Stimulated activated CD4-positive, alpha-beta T cell treated with anti-CD3 and anti-CD28 coated beads, Interleukin-1b, Interleukin-23, amount 100 ng/mL, for 1 hour (primary cell): Measurements from ENCODE around the gene PEMT.

Experiments used
- DNase-seq, 2 donors: peaks; one replicate each; pipeline ENCODE4 v3.0.0-alpha.2; 2020; ENCODE audit warnings: low read depth in 2 of 2

Gene PEMT

DNA sequence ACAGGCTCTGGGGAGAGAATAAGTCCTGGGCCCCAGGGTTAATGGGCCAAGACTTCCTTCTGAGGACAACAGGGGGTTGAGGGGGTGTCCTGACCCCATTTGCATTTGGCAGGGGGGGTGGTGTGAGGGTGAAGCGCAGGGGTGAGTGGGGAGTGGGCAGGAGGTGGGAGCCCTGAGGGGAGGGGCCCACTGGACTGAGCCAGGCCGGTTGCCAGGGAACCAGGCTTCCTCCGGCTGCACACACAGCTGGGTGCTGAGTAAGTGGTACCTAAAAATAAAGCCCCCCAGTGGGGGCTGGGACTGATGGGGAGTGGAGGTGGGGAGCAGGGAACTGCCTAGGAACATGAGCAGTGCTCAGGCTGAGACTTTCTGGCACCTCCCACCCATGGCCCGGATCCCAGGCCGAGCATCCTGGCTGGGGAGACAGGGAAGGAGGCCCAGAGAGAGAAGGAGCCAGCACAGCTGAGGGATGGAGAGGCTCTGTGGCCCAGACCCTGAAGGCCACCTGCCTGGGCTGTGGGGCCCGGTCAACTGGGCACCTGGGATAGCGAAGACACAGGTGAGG, 87.9 kb downstream of the PEMT start:
- no peak for DNase-seq

DNA sequence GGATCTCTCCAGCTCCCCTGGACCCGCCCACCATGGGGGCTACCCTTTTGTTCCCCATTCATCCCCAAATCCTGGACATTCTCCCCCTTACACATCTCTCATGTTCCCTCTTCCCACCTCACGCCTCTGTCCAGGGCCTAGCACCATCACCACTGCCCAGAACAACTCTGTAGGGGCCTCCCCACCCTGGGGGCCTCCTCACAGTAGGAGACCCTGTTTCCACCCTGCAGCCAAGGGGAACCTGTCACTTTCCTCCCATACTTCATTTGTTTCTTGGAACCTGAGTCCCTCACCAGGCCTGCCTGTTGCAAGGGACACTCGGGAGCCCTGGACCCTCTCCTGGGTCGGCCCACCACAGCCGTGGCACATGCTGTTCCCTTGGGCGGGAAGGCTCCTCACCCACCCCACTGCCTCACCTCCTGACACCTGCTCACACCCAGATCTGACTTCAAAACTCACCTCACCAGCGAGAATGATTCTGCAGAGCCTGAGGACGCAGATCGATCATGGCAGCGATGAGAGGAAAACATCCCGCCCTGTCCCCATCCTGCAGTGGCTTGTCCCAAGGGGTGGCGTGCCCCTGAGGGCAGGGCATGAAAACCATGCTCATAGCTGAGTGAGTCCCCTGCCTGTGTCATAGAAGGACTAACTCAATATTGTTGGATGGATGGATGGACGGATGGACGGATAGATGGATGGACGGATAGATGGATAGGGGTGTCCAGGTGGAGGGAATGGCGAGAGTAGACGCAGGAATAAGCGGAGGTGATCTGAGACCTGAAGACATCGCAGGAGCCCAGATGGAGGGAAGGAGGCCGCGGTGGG, 88.6 kb downstream of the PEMT start:
- DNase-seq, result no peak

DNA sequence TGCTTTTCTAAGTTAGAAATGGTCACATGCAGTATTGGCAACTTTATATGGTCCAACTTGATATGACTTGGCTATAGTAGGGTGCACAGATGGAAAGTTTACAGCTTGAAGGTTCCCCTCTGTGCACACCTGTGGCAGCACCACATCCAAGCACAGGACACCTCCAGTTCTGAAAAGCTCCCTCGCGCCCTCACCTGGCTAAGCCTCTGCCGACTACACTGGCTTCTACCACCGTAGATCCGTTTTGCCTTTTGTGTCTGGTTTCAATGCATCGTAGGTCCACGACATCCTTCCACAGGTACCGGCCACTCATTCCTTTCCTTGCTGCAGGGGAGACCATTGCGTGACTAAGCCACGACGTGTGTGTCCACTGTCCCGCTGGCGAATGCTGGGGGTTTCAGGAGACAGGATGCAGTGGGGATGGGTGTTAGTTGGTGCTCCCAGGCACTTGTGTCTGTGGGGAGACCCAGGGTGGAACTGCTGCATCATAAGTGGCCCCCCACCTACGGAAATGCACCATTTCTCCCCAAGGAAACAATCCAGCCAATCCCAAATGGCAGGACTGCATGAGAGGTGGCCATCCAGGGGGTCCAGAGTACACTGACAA, 90.4 kb downstream of the PEMT start:
- DNase-seq, result no peak

DNA sequence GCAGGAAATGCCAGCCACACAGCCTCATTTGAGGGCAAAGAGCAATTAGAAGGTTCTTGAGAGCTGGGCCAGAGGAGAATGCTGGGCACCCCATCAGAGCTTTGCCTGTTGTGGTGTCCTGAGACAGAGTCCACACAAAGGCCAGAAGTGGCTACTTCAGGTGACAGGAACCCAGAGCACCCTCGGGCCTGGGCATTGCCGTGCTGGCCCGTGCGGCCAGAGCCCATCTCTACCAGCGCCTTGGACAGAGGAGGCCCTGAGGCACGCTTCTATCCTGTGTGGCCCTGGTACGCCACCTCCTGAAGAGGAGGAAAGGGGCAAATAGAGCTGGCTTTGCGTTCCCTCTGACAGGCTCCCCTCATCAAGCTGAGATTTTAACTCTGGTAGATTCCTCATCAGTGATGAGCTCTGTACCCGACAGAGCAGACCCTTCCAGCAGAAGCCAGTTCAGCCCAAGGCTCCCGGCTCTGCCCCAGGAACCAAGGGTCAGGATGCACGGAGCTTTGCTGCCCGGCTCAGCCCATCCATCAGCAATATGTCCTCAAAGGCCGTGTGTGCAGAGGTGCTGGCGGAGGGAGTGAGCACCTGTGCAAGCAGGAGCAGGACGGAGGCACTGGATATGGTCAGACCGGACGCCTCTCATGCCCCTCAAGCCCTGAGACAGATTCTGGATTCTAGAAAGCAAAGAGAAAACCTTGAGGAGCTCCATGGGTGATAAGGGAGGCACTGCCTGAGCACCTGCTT, 91.9 kb downstream of the PEMT start:
- DNase-seq, result no peak

DNA sequence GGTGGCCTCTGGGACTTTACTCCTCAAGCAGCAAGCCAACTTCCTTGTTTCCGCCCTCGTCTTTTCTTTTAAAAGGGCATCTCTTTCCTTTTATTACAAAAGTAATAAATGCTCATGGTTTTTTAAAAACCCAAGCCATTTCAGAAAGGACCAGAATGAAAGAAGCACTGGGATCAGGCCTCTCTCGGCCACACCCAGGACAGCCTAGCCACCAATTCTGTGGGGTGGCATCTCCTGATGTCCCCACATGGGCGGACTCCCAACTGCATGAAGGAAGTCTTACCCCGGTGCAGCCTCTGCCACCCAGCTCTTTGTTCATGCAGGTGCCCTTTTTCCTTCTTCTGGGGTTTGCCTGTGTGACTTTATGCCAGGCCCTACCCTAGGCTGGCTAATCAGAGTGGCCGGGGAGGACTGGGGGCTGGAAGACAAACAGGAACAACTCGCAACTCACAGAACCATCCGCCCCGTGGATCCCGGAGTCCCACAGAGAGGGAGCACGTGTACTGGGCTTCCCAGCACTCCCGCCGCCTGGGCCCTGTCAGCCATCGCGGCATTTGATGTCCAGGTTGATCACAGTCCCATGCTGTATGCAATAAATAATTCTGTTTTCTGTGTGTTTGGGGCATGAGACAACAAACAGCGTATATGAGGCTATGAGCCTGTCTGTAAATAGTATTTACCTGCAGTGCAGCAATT, 92.8 kb downstream of the PEMT start:
- no peak for DNase-seq

DNA sequence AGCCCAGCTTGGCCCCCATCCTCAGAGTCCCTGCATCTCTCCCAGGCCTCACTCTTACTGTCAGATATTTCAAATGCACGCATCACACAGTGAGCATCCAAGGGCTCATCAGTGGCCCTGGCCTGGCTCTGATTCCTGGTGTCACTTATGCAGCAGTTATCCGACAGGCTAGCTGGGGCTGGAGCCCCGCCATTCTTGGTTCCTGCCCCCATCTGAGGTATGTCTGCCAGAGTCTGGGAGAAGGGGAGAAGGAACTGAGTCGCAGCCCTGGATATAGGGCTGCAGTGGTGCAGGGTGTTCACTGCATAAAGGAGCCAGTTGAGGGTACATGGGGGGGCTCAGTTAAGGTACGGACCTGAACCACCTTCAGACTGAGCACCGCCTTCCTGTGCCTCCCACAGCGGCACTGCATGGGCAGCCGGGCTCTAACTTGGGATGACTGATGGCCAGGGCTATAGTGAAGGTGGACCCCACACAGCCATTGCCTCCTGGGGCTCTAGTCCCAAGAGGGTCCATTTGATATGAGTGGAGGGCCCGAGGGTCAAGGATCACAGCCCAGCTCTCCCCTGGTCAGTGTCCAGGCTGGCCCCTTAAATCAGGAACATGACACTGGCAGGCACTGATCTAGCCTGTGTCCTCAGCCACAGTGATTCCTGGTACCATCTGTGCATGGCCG, 93.5 kb downstream of the PEMT start:
- no peak for DNase-seq

DNA sequence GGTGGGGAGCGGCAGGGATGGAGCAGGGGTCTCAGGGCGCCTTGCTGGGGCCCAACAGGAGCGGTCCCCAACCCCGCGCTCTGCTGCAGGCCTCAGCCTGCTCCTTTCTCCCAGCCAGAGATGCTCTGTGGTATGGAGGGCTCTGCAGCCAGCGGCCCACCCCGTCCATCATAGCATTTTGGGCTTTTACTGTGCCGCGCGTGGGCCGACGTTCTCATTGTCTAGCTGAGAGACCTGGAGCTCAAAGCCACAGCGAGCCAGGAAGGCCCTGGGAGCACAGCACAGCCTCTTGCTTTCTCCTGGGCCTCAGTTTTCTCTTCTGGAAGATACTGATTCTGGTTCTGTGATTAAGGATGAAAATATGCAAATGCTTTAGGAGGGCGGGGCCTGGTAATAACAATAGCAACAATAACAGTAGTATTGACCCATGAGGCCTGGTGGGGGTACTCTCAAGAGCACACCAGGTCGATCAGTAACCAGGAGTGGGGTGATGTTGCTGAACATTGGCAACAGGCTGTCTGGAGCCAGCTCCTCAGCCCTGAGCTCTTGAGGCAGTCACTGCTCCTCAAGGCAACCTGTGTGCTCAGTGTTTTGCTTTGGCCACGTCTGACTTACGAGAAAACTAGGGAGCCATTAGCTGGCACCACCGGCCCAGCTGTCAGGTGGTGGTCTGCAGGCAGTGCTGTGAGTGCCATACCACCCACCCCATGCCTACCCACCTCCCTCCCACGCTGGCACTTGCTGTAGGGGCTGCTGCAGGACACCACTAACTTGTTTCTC, 94.3 kb downstream of the PEMT start:
- no peak for DNase-seq

DNA sequence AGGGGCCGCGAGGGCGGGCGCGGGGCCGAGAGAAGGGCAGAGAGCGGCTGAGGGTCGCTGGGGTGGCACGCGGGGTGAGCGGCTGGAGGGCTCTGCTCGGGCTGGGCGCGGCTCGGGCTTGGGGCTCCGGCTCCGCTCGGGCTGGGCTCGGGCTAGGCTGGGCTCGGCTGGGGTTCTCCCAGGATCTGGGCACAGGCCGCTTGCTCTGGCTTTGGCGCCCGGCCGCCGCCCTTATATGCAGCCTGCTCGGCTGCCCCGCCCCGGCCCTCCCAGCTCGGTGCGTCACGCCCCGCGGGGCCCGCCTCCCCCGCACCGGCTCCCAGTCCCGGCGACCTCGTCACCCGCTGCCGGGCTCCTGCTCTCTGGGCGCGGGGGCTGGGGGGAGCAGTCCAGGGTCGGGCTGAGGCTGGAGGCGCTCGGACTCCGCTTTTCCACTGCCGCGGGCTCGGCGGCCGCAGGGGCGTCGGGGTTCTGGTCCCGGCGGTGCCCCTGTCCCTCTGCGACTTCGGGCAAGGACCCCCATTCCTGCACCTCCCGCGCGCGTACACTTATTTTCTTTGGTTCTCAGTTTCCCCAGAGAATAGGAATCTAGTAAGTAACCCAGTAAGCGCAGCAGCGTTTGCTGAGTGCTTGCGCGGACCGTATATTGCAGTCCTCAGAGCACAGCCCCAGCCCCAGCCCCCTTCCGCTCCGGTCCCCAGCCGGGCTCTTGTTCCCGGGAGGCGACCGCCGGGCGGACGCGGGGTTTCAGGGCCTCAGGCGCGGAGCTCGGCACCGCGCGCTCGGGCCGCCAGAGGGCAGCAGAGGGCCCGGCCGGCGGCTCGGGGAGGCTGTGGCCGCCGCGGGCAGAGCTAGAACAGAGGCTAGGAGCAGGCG, 95.1 kb downstream of the PEMT start, which contains the start of gene RASD1:
Gene RASD1, minus strand, starts transcription at position 207 of the 876 bp plus-strand sequence. CDS start 214 bp downstream, outside the sequence.
- peak; percentile 48 to 59 for DNase-seq

DNA sequence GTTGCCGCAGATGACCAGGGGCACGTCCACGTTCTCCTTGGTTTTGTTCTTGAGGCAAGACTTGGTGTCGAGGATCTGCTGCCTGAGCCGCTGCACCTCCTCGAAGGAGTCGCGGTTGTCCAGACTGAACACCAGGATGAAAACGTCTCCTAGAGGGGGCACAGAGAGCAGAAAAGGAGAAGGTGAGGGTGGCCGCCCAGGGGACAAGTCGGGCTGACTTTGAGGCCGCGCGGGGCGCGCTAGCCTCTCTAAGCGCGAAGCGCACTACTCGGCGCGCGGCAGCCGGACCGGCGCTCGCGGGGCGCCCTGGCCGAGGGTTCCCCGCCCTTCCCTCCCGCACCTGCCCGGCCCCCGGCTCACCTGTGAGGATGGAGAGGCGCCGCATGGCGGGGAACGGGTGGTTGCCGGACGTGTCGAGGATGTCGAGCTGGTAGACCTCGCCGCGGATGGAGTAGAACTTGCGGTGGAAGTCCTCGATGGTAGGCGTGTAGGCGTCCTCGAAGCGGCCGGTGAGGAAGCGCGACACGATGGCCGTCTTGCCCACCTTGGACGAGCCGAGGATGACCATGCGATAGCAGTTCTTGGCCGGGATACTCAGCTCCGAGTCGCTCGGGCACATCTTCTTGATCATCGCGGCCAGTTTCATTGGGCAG, 95.8 kb downstream of the PEMT start:
- DNase-seq, result no peak

DNA sequence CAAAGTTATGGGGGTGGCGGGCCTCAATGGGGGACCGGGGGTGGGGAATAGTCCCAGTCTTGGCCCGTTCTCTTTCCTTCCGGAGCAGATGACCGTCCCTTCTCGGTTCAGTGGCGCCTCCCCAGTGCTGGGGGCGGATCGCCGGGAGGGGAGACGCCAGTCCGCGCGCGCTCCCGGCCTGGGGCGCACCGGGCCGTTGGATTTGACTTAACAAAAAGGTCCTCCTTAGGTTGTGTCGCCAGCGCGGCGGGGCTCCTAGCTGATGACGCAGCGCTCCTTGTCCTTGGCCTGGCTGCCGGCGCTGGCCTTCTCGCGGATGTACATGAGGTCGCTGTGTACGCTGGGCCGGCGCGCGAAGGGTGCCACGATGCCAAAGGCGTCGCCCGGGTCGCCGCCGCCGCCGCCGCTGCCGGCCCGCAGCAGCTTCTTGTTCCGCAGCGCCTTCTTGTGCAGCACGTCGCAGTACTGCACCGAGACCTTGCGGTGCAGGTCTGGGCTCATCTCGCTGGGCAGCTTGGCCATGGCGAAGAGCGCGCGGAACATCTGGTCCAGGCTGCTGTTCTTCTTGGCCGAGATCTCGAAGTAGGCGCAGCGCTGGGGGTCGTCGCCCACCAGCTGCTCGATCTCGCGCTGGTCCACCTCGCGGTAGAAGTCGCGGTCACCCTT, 96.5 kb downstream of the PEMT start:
- DNase-seq, result no peak

DNA sequence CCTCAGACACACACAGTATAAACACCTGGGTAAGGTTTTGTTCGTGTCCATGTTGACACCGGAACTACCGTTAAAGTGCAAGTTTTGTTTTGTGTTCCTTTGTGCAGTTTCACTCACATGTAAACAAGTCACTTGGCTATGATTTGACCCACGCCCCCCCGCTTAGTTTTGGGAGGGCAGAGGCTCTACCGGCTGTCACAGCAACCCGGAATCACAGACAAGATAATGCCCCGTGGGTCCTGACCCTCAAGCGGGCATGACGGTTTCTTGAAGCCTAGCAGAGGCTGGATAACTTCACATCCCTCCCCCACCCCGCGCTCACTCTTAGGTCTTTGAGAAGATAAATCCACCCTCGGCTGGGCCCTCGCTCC, 97.0 kb downstream of the PEMT start:
- DNase-seq, result no peak

DNA sequence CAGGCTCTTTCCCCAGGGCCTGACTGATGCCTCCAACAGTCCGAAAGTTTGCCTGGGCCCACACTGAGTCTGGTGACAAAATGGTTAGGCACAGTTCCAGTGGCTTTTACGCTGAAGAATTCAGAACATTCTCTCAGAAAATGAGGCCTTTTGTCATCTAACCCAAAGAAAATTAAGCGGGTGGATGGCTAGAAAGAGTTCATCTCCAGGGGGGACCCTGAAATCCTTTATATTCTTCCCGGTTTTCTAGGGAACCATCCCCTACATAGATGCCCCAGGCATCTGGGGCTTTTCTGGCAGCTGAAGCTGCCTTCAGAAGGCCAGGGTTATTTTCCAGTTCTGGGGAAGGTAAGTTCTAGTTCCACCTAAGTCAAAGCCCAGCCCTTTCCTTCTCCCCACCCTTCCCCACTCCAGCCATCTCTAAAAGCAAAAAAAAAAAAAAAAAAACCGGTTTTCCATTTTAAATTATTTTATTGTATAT, 97.5 kb downstream of the PEMT start:
- DNase-seq, result no peak

DNA sequence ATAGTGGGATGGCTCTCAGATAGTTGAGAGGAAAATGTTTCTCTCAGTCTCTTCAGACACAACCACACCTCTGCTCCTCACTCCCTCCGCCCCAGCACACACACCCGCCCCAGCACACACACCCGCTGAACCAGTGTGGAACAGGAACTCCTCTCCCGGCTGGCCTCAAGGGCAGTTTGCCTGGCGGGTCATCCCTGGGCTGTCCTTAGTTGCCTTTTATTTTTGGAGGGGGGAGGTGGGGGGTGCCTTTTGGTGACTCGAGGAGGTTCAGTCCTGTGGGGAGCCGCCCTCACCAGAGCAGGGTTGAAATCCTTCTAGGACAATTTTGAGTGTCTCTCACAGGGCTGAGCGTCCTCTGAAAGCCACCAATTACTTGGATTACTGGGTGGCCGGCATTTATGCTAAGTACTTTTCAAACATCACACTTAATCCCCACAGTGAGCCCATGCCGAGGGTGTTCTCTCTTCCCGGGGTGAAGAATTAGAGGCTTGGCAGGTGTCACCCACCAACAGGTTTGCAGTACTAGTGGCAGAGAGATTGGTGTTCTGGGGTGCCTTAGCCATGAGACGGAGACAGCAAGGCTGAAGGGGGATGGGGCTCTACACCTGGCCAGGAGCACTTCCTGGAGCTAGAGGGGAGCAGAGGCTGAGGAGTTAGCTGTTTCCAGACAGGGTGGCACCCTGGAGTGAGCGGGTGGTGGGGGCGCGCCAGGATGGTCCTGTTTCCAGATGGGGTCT, 98.1 kb downstream of the PEMT start:
- no peak for DNase-seq

DNA sequence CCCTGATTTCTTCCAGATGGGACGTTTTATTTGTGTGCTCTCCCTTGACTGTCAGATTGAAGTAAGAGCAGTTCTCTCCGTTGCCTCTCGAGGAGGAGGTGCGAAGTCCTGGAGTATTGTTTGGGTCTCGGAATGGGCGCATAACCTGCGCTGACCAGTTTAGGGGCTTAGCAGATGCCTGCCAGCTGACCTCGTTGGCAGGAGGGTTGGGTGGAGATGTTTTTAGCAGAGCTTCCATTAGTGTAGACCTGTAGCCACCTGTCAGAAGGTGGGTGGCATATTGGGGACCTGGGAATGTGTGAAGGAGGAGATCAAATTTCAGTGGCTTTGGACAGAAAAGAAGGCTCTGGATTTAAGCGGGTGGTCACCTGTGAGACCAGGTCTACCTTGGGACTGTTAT, 98.9 kb downstream of the PEMT start:
- DNase-seq, result no peak

DNA sequence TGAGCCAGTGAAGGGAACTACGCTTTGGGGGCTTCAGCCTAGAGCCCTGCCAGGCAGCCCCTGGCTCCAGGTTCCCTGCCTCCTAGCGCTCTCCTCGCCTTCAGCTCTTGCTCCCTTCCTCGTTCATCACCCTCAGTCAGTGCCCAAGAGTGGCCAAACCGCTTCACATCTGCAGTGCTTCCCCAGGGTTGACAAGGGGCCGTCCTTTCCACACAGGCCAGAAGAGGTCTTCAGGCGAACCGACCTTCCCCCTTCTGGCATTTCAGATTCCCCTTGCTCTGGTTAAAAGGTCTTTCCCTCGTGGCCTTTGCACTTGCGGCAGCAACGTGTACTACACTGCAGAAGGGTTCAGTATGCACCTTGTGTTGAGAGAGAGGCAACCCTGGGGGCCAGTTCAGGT, 99.4 kb downstream of the PEMT start:
- DNase-seq, result no peak

DNA sequence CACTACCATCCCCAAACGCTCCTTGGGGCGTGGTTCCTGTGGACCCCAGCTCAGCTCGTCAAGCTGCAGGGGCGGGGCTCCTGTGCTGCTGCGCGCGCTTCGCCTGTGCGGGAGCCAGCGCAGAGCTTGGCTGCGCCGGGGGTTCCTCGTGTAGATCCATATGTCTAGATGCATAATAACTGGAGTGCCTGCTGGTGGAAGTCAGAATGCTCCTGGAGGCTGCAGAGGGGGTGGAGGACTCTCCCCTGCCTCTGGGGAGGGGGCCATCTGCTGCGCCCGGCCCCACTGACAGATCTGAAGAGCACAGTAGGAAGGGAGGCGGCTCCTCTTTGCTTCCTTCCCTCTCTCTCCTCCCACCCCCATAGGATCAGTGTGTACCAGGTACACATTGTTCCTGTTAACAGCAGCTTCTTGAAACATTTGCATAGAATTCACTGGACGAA, 99.9 kb downstream of the PEMT start:
- no peak for DNase-seq

DNA sequence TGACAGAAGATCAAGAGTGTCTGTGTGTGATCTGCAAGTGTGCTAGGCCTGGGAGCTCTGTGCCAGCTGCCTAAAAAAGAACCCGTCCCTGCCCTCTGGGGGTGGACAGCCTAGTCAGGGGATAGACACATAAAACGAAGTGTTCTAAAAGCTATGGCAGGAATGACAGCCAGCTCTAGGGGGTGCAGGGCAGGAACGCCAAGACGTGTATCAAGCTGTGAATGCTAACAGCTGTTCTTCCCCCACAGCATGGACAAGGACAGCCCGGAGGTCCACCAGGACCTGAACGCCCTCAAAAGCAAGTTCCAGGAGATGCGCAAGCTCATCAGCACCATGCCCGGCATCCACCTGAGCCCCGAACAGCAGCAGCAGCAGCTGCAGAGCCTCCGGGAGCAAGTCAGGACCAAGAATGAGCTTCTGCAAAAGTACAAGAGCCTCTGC, 100.5 kb downstream of the PEMT start:
- no peak for DNase-seq
